ENCODE data around the gene MKLN1.
"Not testable (repeated sequence)": the region's sequence is repeated elsewhere in the genome, so short reads cannot be mapped to it uniquely, and the experiment has no call there.

The MKLN1 gene

GRCh38 chr7:131509781-131510180 is 182.1 kb downstream of the MKLN1 start:
- no peak overlapping the region for H3K27ac ChIP-seq

GRCh38 chr7:131511071-131511470 is 183.4 kb downstream of the MKLN1 start:
- no peak for DNase-seq (ENCODE audit: low read depth, low spot score)
- no peak overlapping the region for H3K27ac ChIP-seq

More at GRCh38 chr7:131509781-131510180, 182.1 kb downstream of the MKLN1 start:
- no peak for DNase-seq (ENCODE audit: low read depth, low spot score)

- H3K27ac ChIP-seq: no peak overlapping the region
- no peak for DNase-seq (ENCODE audit: low read depth, low spot score)
Observed at GRCh38 chr7:131511774-131512535, 184.3 kb downstream of the MKLN1 start.

- DNase-seq (ENCODE audit: low read depth, low spot score): peak; percentile 44
- H3K27ac ChIP-seq: no peak overlapping the region
Observed at GRCh38 chr7:131513245-131514061, 185.8 kb downstream of the MKLN1 start.

GRCh38 chr7:131515471-131515870 is 187.8 kb downstream of the MKLN1 start:
- H3K27ac ChIP-seq; DNase-seq (ENCODE audit: low read depth, low spot score): not testable (repeated sequence)

- DNase-seq (ENCODE audit: low read depth, low spot score): no peak
- no peak overlapping the region for H3K27ac ChIP-seq
Observed at GRCh38 chr7:131517218-131517923, 189.7 kb downstream of the MKLN1 start.

GRCh38 chr7:131518626-131519025 is 190.9 kb downstream of the MKLN1 start:
- no peak overlapping the region for H3K27ac ChIP-seq
- DNase-seq (ENCODE audit: low read depth, low spot score): no peak

GRCh38 chr7:131521651-131522163 is 194.0 kb downstream of the MKLN1 start:
- H3K27ac ChIP-seq: no peak overlapping the region
- no peak for DNase-seq (ENCODE audit: low read depth, low spot score)

GRCh38 chr7:131522325-131522930 is 194.8 kb downstream of the MKLN1 start:
- DNase-seq (ENCODE audit: low read depth, low spot score): no peak
- no peak overlapping the region for H3K27ac ChIP-seq

GRCh38 chr7:131524115-131524514 is 196.4 kb downstream of the MKLN1 start:
- DNase-seq (ENCODE audit: low read depth, low spot score): no peak
- no peak overlapping the region for H3K27ac ChIP-seq

GRCh38 chr7:131524703-131525102 is 197.0 kb downstream of the MKLN1 start:
- no peak for DNase-seq (ENCODE audit: low read depth, low spot score)
- no peak overlapping the region for H3K27ac ChIP-seq

GRCh38 chr7:131525820-131526219 is 198.1 kb downstream of the MKLN1 start:
- H3K27ac ChIP-seq: no peak overlapping the region
- DNase-seq (ENCODE audit: low read depth, low spot score): no peak

- no peak for DNase-seq (ENCODE audit: low read depth, low spot score)
- no peak overlapping the region for H3K27ac ChIP-seq
Observed at GRCh38 chr7:131527456-131527855, 199.8 kb downstream of the MKLN1 start.

- no peak for DNase-seq (ENCODE audit: low read depth, low spot score)
- H3K27ac ChIP-seq: no peak overlapping the region
Observed at GRCh38 chr7:131529179-131529578, 201.5 kb downstream of the MKLN1 start.

GRCh38 chr7:131529617-131530016 is 201.9 kb downstream of the MKLN1 start:
- H3K27ac ChIP-seq: no peak overlapping the region
- DNase-seq (ENCODE audit: low read depth, low spot score): no peak

GRCh38 chr7:131530137-131530536 is 202.5 kb downstream of the MKLN1 start:
- H3K27ac ChIP-seq: no peak overlapping the region
- no peak for DNase-seq (ENCODE audit: low read depth, low spot score)

GRCh38 chr7:131532570-131533091 is 205.0 kb downstream of the MKLN1 start:
- no peak overlapping the region for H3K27ac ChIP-seq
- DNase-seq (ENCODE audit: low read depth, low spot score): no peak

GRCh38 chr7:131533151-131533559 is 205.5 kb downstream of the MKLN1 start:
- H3K27ac ChIP-seq: no peak overlapping the region
- no peak for DNase-seq (ENCODE audit: low read depth, low spot score)

- H3K27ac ChIP-seq: no peak overlapping the region
- no peak for DNase-seq (ENCODE audit: low read depth, low spot score)
Observed at GRCh38 chr7:131533566-131534561, 206.2 kb downstream of the MKLN1 start.
